Cortex of kidney (tissue), 1 donor: ENCODE data around the gene FUT9.
"Not testable (repeated sequence)": the region's sequence is repeated elsewhere in the genome, so short reads cannot be mapped to it uniquely, and the experiment has no call there.

Experiments
- DNase-seq: peaks from one replicate; lab custom pipeline; 2025; lab: John Stamatoyannopoulos, UW

Gene FUT9

GRCh38 chr6:96186094-96186493 is 170.3 kb downstream of the FUT9 start:
- DNase-seq: no peak

- no peak for DNase-seq
These were observed 170.9 kb downstream of the FUT9 start for GRCh38 chr6:96186516-96187195.

- no peak for DNase-seq
These were observed 178.9 kb downstream of the FUT9 start for GRCh38 chr6:96194675-96195074.

- DNase-seq: no peak
These were observed 179.5 kb downstream of the FUT9 start for GRCh38 chr6:96195272-96195671.

GRCh38 chr6:96196633-96197032 is 180.9 kb downstream of the FUT9 start:
- no peak for DNase-seq

GRCh38 chr6:96197241-96197640 is 181.5 kb downstream of the FUT9 start:
- DNase-seq: no peak

- DNase-seq: no peak
These were observed 186.8 kb downstream of the FUT9 start for GRCh38 chr6:96202571-96202970.

GRCh38 chr6:96211341-96211740 is 195.6 kb downstream of the FUT9 start:
- DNase-seq: no peak

GRCh38 chr6:96212066-96212465 is 196.3 kb downstream of the FUT9 start:
- DNase-seq: no peak

- DNase-seq: no peak
These were observed 198.0 kb downstream of the FUT9 start for GRCh38 chr6:96213784-96214183.

GRCh38 chr6:96223695-96224094 is 207.9 kb downstream of the FUT9 start:
- DNase-seq: no peak

- no peak for DNase-seq
These were observed 211.4 kb downstream of the FUT9 start for GRCh38 chr6:96227135-96227534.

GRCh38 chr6:96234444-96234843 is 218.7 kb downstream of the FUT9 start:
- DNase-seq: no peak

GRCh38 chr6:96235927-96236326 is 220.2 kb downstream of the FUT9 start:
- DNase-seq: no peak

- no peak for DNase-seq
These were observed 220.7 kb downstream of the FUT9 start for GRCh38 chr6:96236471-96236870.

- no peak for DNase-seq
These were observed 222.0 kb downstream of the FUT9 start for GRCh38 chr6:96237638-96238347.

- DNase-seq: no peak
These were observed 230.8 kb downstream of the FUT9 start for GRCh38 chr6:96246563-96246962.

- no peak for DNase-seq
These were observed 234.0 kb downstream of the FUT9 start for GRCh38 chr6:96249755-96250154.

- no peak for DNase-seq
These were observed 242.0 kb downstream of the FUT9 start for GRCh38 chr6:96257751-96258150.

GRCh38 chr6:96260787-96261430 is 245.1 kb downstream of the FUT9 start:
- not testable (repeated sequence) for DNase-seq
